GM12872 (cell line): Measurements from ENCODE around the gene POC1A.

ENCODE experiments used
- TF ChIP-seq, protein P1 (sequence below): IDR thresholded peaks from 3 replicates; pipeline ENCODE4 v1.5.1; 2011; ENCODE audit warnings: low read depth, mild to moderate bottlenecking, low read length, moderate library complexity; ENCODE audit not compliant: insufficient read depth

The POC1A gene

GRCh38 chr3:52106951-52107611 is 47.1 kb downstream of the POC1A start:
- TF ChIP-seq, protein P1, sequence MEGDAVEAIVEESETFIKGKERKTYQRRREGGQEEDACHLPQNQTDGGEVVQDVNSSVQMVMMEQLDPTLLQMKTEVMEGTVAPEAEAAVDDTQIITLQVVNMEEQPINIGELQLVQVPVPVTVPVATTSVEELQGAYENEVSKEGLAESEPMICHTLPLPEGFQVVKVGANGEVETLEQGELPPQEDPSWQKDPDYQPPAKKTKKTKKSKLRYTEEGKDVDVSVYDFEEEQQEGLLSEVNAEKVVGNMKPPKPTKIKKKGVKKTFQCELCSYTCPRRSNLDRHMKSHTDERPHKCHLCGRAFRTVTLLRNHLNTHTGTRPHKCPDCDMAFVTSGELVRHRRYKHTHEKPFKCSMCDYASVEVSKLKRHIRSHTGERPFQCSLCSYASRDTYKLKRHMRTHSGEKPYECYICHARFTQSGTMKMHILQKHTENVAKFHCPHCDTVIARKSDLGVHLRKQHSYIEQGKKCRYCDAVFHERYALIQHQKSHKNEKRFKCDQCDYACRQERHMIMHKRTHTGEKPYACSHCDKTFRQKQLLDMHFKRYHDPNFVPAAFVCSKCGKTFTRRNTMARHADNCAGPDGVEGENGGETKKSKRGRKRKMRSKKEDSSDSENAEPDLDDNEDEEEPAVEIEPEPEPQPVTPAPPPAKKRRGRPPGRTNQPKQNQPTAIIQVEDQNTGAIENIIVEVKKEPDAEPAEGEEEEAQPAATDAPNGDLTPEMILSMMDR = no peak

GRCh38 chr3:52104684-52105640 is 49.3 kb downstream of the POC1A start:
- TF ChIP-seq, protein P1 = no peak

DNA sequence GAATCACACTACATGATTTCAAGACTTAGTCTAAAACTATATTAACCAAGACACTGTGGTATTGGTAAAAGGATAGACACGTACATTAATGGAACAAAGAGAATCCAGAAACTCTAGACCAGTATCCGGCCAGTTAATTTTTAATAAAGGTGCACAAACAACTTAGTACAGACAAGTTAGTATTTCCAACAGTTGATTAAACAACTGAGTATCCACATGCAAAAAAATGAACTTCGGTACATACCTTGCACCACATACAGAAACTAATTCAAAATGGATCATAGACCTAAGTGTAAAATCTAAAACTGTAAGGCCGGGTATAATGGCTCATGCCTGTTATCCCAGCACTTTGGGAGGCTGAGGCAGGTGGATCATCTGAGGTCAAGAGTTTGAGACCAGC is 51.3 kb downstream of the POC1A start:
- TF ChIP-seq, protein P1 = no peak

DNA sequence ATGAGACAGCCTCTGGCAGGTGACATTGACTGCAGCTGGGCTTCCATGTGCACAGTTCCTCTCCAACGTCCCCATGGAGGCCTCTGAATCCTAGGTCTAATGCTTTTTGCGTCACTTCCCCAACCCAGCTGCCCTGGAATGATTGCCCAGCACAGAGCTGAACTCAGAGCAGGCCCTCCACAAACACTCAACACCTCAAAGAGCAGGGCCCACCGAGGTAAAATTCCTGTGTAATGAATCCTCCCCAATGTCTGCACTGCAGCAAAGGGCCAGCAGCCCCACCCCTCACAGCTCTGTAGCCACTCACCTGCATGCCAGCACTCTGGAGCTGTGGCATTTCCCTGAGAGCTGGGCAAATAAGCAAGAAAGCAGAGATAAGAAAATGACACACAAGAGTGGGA is 55.2 kb downstream of the POC1A start:
- TF ChIP-seq, protein P1 = no peak

GRCh38 chr3:52097851-52098507 is 56.2 kb downstream of the POC1A start:
- TF ChIP-seq, protein P1 = no peak

DNA sequence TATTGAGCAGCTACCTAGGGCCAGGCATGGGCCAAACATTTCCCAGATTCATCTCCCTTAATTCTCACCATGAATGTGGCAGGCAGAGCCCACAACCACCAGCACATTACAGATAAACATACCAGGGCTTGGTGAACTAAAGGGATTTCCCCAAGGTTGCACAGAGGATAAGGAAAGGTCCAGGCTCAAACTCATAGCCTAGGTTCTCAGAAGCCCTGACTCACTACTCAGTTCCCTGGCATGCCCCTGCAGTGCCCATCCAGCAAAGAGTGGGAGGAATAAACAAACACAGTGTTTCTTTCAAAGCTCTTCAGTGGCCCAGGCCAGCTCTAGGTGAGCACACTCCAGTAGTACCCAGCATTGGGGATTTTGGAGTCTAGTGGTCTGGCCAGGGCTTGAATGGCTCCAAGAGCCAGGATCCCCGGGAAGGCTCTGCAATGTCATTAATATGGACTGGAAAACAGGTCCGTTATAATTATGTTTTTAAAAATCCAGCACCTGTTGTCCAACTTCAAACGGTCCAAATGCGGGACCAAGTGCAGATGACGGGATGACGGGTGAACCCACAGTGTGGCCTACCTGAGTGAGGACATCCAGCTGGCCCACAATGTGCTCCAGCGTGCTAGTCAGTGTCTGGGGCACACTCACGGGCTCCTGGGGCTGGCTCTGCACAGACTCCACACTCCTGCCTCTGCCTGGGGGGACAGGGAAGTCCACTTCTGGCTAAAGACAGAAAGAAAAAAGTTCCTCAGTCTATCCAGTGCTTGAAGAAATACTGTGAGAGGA is 58.0 kb downstream of the POC1A start:
- TF ChIP-seq, protein P1 = no peak
